Fibroblast of the aortic adventitia (primary cell): ENCODE measurements around the gene PPM1J. TPM values are rescaled to one million over a fixed set of nuclear protein-coding genes. Genes with fewer than 3 reads are reported as not detected.
"Not testable (repeated sequence)": the region's sequence is repeated elsewhere in the genome, so short reads cannot be mapped to it uniquely, and the experiment has no call there.

Experiments
- DNase-seq: peaks from one replicate; pipeline ENCODE4 v3.0.0-alpha.2; 2010; ENCODE audit warnings: low read depth
- H3K4me3 ChIP-seq: 2 replicates; pipeline ENCODE4 v1.5.1; 2011; ENCODE audit warnings: low read depth, mild to moderate bottlenecking, control low read depth, low read length, moderate library complexity
- CTCF ChIP-seq: IDR thresholded peaks from 2 replicates; pipeline ENCODE4 v1.5.1; 2011; ENCODE audit warnings: mild to moderate bottlenecking, low read length, control low read depth, inconsistent platforms; ENCODE audit not compliant: insufficient read depth
- total RNA-seq: library from RNA; depleted of rRNA; stranded (reverse); fragments of >200 nt; gene quantifications from 2 replicates; pipeline ENCODE4 v1.2.3, GENCODE V29; 2012; ENCODE audit warnings: low replicate concordance

Gene PPM1J
- total RNA-seq, 1 donor, result 0.63 TPM

- peak overlapping the region; percentile 9 for H3K4me3 ChIP-seq
- TF ChIP-seq CTCF, result peak; percentile 56
- peak; percentile 38 for DNase-seq
These were observed 29.0 kb upstream of the PPM1J start for GRCh38 chr1:112744009-112744578.

- H3K4me3 ChIP-seq, result peak overlapping the region; percentile 9
- TF ChIP-seq CTCF, result no peak
- peak; percentile 15 for DNase-seq
These were observed 28.3 kb upstream of the PPM1J start for GRCh38 chr1:112743174-112744008.

GRCh38 chr1:112737573-112737972 is 22.4 kb upstream of the PPM1J start:
- no peak for DNase-seq
- no peak overlapping the region for H3K4me3 ChIP-seq
- TF ChIP-seq CTCF, result no peak

- H3K4me3 ChIP-seq, result no peak overlapping the region
- peak; percentile 62 for DNase-seq
- no peak for TF ChIP-seq CTCF
These were observed 20.6 kb upstream of the PPM1J start for GRCh38 chr1:112735752-112736151.

GRCh38 chr1:112731451-112731850 is 16.3 kb upstream of the PPM1J start:
- no peak overlapping the region for H3K4me3 ChIP-seq
- no peak for DNase-seq
- TF ChIP-seq CTCF, result no peak

GRCh38 chr1:112729909-112730308 is 14.8 kb upstream of the PPM1J start:
- no peak for TF ChIP-seq CTCF
- no peak for DNase-seq
- no peak overlapping the region for H3K4me3 ChIP-seq

GRCh38 chr1:112729011-112729410 is 13.9 kb upstream of the PPM1J start:
- DNase-seq, H3K4me3 ChIP-seq: not testable (repeated sequence)

GRCh38 chr1:112728306-112728971 is 13.3 kb upstream of the PPM1J start:
- DNase-seq, H3K4me3 ChIP-seq: not testable (repeated sequence)
